Hair follicle dermal papilla cell (primary cell): ENCODE data around the gene GGN. TPM values are rescaled to one million over a fixed set of nuclear protein-coding genes. Genes with fewer than 3 reads are reported as not detected.

ENCODE experiments used
- total RNA-seq: library from RNA; depleted of rRNA; stranded (reverse); fragments of >200 nt; gene quantifications from 2 replicates; pipeline ENCODE4 v1.2.3, GENCODE V29; 2012

The GGN gene, protein sequence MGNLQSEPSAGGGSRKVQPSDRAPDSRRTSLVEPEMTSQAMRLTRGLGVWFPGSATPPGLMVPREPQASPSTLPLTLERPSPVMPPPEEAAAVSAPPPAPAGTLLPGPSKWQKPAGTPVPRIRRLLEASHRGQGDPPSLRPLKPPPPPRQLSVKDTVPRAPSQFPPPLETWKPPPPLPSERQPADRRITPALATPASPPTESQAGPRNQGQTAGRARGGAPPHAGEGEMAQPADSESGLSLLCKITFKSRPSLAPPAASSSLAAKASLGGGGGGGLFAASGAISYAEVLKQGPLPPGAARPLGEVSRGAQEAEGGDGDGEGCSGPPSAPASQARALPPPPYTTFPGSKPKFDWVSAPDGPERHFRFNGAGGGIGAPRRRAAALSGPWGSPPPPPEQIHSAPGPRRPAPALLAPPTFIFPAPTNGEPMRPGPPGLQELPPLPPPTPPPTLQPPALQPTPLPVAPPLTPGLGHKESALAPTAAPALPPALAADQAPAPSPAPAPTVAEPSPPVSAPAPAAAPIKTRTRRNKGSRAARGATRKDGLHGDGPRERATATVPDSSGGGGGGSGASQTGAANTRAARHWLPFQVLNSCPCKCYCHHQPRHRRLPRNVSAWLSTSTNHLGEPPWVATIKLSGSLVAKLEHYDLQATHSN
- total RNA-seq = 0.49 and 1.2 TPM in 2 replicates

GRCh38 chr19:38387550-38388348 is at the start of gene GGN:
TSS of gene GGN (minus strand) at chr19:38388034. CDS start at chr19:38387261, 773 bp downstream.

DNA sequence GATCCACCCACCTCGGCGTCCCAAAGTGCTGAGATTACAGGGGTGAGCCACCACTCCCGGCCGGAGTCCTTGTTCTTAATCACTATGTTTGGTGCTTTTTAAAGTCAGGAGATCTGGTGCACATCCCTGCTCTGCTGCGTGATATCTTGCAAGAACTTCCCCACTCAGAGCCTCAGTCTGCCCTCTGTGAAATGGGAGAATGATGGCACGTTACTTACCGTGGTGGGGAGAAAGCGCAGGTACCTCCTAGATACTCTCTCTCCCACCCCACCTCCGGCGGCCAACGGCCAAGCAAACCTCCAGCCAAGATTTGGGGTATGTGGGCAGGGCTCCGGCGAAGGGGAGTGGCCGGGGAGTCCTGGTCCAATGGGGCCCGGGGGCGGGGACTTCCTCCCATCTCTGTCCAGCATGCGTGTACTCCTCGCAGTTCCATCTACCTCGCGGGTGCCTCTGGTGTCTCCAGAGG is 45.5 kb upstream of the GGN start, which contains the start of gene RYR1:
Gene RYR1 (plus strand): TSS at position 424 of the 466 bp plus-strand sequence. CDS start 139 bp downstream, outside the sequence.

GRCh38 chr19:38425810-38426466 is 38.1 kb upstream of the GGN start, which contains the start of gene RASGRP4:
TSS of gene RASGRP4 (minus strand) at chr19:38426219. CDS start at chr19:38426091, 128 bp downstream.

DNA sequence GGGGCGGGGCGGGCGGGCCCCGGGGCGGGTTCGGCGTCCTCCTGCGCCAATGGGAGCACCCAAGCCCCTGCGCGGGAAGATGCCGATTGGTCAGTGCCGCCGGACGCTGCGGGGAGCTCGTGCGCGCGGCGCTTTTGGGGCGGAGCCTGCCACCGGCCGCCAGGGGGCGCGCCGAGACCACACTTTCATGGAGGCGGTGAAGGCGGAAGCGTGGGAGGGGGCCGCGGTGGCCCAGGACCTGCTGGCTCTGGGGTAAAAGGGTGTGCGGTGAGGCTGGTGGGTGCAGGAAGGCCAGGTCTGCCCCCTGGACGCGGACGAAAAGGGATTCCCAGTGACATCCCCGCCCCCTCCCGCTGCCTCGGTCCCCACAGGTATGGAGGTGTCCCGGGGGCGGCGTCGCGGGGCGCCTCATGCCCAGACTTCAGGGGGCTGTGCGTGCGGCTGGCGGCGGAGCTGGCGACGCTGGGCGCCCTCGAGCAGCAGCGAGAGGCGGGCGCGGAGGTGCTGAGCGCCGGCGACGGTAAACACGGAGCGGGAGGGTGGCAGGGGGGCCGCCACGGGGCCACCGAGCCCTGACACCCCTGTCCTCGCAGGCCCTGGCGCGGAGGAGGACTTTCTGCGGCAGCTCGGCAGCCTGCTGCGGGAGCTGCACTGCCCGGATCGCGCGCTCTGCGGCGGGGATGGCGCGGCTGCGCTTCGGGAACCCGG is 15.3 kb upstream of the GGN start, which contains the start of gene FAM98C:
Gene FAM98C (plus strand): TSS at position 127 of the 708 bp plus-strand sequence. CDS start 61 bp downstream, at position 188.

GRCh38 chr19:38388349-38389100 is 691 bp upstream of the GGN start, which contains the start of gene SPRED3:
TSS of gene SPRED3 (plus strand) at chr19:38388697. CDS start at chr19:38390303, 1,606 bp downstream.

GRCh38 chr19:38374332-38375097 is 13.3 kb downstream of the GGN start, which contains the start of gene PSMD8:
TSS of gene PSMD8 (plus strand) at chr19:38374571. CDS start at chr19:38374602, 31 bp downstream.

Other genes with a start within 250 kb of the GGN start
- 0.61 and 2.3 TPM in 2 replicates for gene DPF1, start 163.8 kb downstream of the GGN start, total RNA-seq
- gene PPP1R14A, start 131.7 kb downstream of the GGN start, total RNA-seq = 3.5 and 6.7 TPM in 2 replicates
- gene SPINT2, start 123.5 kb downstream of the GGN start, total RNA-seq = 15.8 and 16.1 TPM in 2 replicates
- not detected in 2 replicates for gene C19orf33, start 83.8 kb downstream of the GGN start, total RNA-seq
- 65.1 and 69.1 TPM in 2 replicates for gene YIF1B, start 72.1 kb downstream of the GGN start, total RNA-seq
- gene KCNK6, start 68.2 kb downstream of the GGN start, total RNA-seq = 5.5 TPM in 2 replicates
- gene CATSPERG, start 52.2 kb downstream of the GGN start, total RNA-seq = 0.49 and 1.1 TPM in 2 replicates
- gene PSMD8, start 13.5 kb downstream of the GGN start, total RNA-seq = 233 and 276 TPM in 2 replicates
- gene SPRED3, start 663 bp upstream of the GGN start, total RNA-seq = 1.5 and 2.1 TPM in 2 replicates
- 11.2 and 11.9 TPM in 2 replicates for gene FAM98C, start 15.1 kb upstream of the GGN start, total RNA-seq
- gene RASGRP4, start 38.2 kb upstream of the GGN start, total RNA-seq = not detected in 2 replicates
- under 0.01 TPM in 2 replicates for gene RYR1, start 45.7 kb upstream of the GGN start, total RNA-seq
- not detected in 2 replicates for gene MAP4K1, start 229.9 kb upstream of the GGN start, total RNA-seq
- gene EIF3K, start 231.2 kb upstream of the GGN start, total RNA-seq = 279 and 398 TPM in 2 replicates